Loucy (cell line): ENCODE data around the gene ARID1B.

Experiments used
- H2AFZ ChIP-seq: fragments of 200-600 bp; sonication (generic); 2 replicates; pipeline ENCODE4 v1.6.0; 2016; ENCODE audit warnings: antibody characterized with exemption, mild to moderate bottlenecking, low read length, moderate library complexity
- H3F3A ChIP-seq: fragments of 200-600 bp; 2 replicates; pipeline ENCODE4 v1.6.0; 2016; ENCODE audit warnings: antibody characterized with exemption, low read depth, mild to moderate bottlenecking
- H3K27me3 ChIP-seq: fragments of 200-600 bp; sonication (generic); 2 replicates; pipeline ENCODE4 v1.6.1; 2014; ENCODE audit warnings: low read length, mild to moderate bottlenecking; ENCODE audit not compliant: insufficient read depth, poor library complexity, severe bottlenecking
- H3K36me3 ChIP-seq: fragments of 200-600 bp; sonication (generic); 2 replicates; pipeline ENCODE4 v1.6.1; 2016; ENCODE audit warnings: low read length; ENCODE audit not compliant: insufficient read depth
- H3K4me1 ChIP-seq: fragments of 200-600 bp; sonication (generic); 2 replicates; pipeline ENCODE4 v1.5.1; 2014; ENCODE audit warnings: low read length, mild to moderate bottlenecking; ENCODE audit not compliant: insufficient read depth, poor library complexity, severe bottlenecking
- H3K4me2 ChIP-seq: fragments of 200-600 bp; sonication (generic); 2 replicates; pipeline ENCODE4 v1.6.0; 2014; ENCODE audit warnings: antibody characterized with exemption, low read length, low read depth, mild to moderate bottlenecking; ENCODE audit not compliant: poor library complexity, severe bottlenecking
- H3K4me3 ChIP-seq: fragments of 200-600 bp; sonication (generic); 2 replicates; pipeline ENCODE4 v1.5.1; 2014; ENCODE audit warnings: low read length, mild to moderate bottlenecking, mixed read lengths; ENCODE audit not compliant: poor library complexity, severe bottlenecking
- H3K79me2 ChIP-seq: fragments of 200-600 bp; sonication (generic); 2 replicates; pipeline ENCODE4 v1.6.1; 2014; ENCODE audit warnings: low read length; ENCODE audit not compliant: insufficient read depth
- H3K9ac ChIP-seq: fragments of 200-600 bp; sonication (generic); 2 replicates; pipeline ENCODE4 v1.6.0; 2014; ENCODE audit warnings: mild to moderate bottlenecking, low read depth, low read length, moderate library complexity; ENCODE audit not compliant: poor library complexity, severe bottlenecking
- H3K9me2 ChIP-seq: fragments of 200-600 bp; sonication (generic); replicated peaks from 2 replicates; pipeline ENCODE4 v1.6.1; 2016; ENCODE audit warnings: low read depth, low read length, mixed read lengths
- H3K9me3 ChIP-seq: fragments of 200-600 bp; sonication (generic); 2 replicates; pipeline ENCODE4 v1.6.1; 2014; ENCODE audit warnings: mild to moderate bottlenecking, antibody characterized with exemption, low read length, low read depth; ENCODE audit not compliant: insufficient read depth
- H4K20me1 ChIP-seq: fragments of 200-600 bp; sonication (generic); 2 replicates; pipeline ENCODE4 v1.6.0; 2014; ENCODE audit warnings: antibody characterized with exemption, low read length, mild to moderate bottlenecking; ENCODE audit not compliant: insufficient read depth, poor library complexity, severe bottlenecking
- CTCF ChIP-seq: fragments of 200-600 bp; sonication (generic); conservative IDR thresholded peaks from 2 replicates; pipeline ENCODE4 v1.5.1; 2014; ENCODE audit warnings: mild to moderate bottlenecking, antibody characterized with exemption, low read length
- EZH2phosphoT487 ChIP-seq: fragments of 200-600 bp; IDR thresholded peaks from 2 replicates; pipeline ENCODE4 v1.6.1; 2018; ENCODE audit warnings: antibody characterized with exemption, mild to moderate bottlenecking, moderate library complexity, borderline replicate concordance

ARID1B gene

GRCh38 chr6:157059781-157060180, 282.6 kb downstream of the ARID1B start:
- Histone ChIP-seq H3K9ac (no peak overlapping the region), H3F3A (peaks cover 3% of the 10 kb centered on the region; the same call in 1 of the 2 replicates), H4K20me1 (peaks cover 31% of the 10 kb centered on the region), H3K9me2 (no peaks in the 10 kb centered on the region), H3K27me3 (no peaks in the 10 kb centered on the region), H3K79me2 (peaks cover 74% of the 10 kb centered on the region), H3K4me2 (no peak overlapping the region), H3K4me1 (peaks cover 49% of the 10 kb centered on the region), H3K4me3 (no peak overlapping the region), H2AFZ (no peak overlapping the region), H3K36me3 (peaks cover 5% of the 10 kb centered on the region), H3K9me3 (no peaks in the 10 kb centered on the region; the same call in 1 of the 2 replicates)
- TF ChIP-seq EZH2phosphoT487 (no peak), CTCF (no peak)

- H3K4me2 ChIP-seq = no peak overlapping the region
- no peaks in the 10 kb centered on the region for H3K27me3 ChIP-seq
- peaks cover 24% of the 10 kb centered on the region for H4K20me1 ChIP-seq
- H3K9me3 ChIP-seq = no peaks in the 10 kb centered on the region; the same call in 1 of the 2 replicates
- TF ChIP-seq EZH2phosphoT487 = no peak
- no peak for TF ChIP-seq CTCF
- peaks cover 46% of the 10 kb centered on the region for H3K4me1 ChIP-seq
- no peak overlapping the region for H3K9ac ChIP-seq
- no peak overlapping the region for H3K4me3 ChIP-seq
- no peaks in the 10 kb centered on the region for H3K9me2 ChIP-seq
- H3K79me2 ChIP-seq = peaks cover 74% of the 10 kb centered on the region
- peaks cover 5% of the 10 kb centered on the region for H3K36me3 ChIP-seq
- no peaks in the 10 kb centered on the region for H3F3A ChIP-seq
- H2AFZ ChIP-seq = no peak overlapping the region
These were observed 283.3 kb downstream of the ARID1B start for GRCh38 chr6:157060440-157060952.

GRCh38 chr6:157061770-157062594, 284.8 kb downstream of the ARID1B start:
- Histone ChIP-seq H3K79me2 (peaks cover 73% of the 10 kb centered on the region), H3K9me3 (no peaks in the 10 kb centered on the region), H2AFZ (no peak overlapping the region), H3K9ac (no peak overlapping the region), H3F3A (no peaks in the 10 kb centered on the region), H4K20me1 (peaks cover 18% of the 10 kb centered on the region), H3K36me3 (peaks cover 5% of the 10 kb centered on the region), H3K9me2 (no peaks in the 10 kb centered on the region), H3K4me2 (no peak overlapping the region), H3K27me3 (no peaks in the 10 kb centered on the region), H3K4me1 (peaks cover 59% of the 10 kb centered on the region), H3K4me3 (no peak overlapping the region)
- no peak for TF ChIP-seq EZH2phosphoT487
- TF ChIP-seq CTCF = no peak
